DOHH2 (cell line): ENCODE measurements around the gene AP1S3.

Experiments used
- CTCF ChIP-seq: fragments of 200-600 bp; sonication (generic); IDR thresholded peaks from one replicate; pipeline ENCODE4 v1.5.1; 2014; ENCODE audit warnings: antibody characterized with exemption, mild to moderate bottlenecking, low read depth, low read length; ENCODE audit not compliant: poor library complexity, severe bottlenecking
- EZH2phosphoT487 ChIP-seq: fragments of 200-600 bp; sonication (generic); IDR thresholded peaks from 2 replicates; pipeline ENCODE4 v1.6.1; 2017; ENCODE audit warnings: borderline replicate concordance, mild to moderate bottlenecking, antibody characterized with exemption, low read length, moderate library complexity, mixed read lengths

GRCh38 chr2:223815186-223815883 is 22.0 kb downstream of the AP1S3 start:
- no peak for TF ChIP-seq CTCF
- no peak for TF ChIP-seq EZH2phosphoT487
